22Rv1 (cell line): ENCODE data around the gene NT5C1B.

ENCODE experiments used
- H3K27ac ChIP-seq: fragments of 450-650 bp; 2 replicates; pipeline ENCODE4 v1.5.1; 2017
- ZFX ChIP-seq: fragments of 450-650 bp; IDR thresholded peaks from 2 replicates; pipeline ENCODE4 v1.6.1; 2017; ENCODE audit warnings: antibody characterized with exemption, borderline replicate concordance
- TF ChIP-seq, protein P1 (sequence below): fragments of 450-650 bp; IDR thresholded peaks from 2 replicates; pipeline ENCODE4 v1.5.1; 2017; ENCODE audit warnings: mild to moderate bottlenecking

The NT5C1B gene

DNA sequence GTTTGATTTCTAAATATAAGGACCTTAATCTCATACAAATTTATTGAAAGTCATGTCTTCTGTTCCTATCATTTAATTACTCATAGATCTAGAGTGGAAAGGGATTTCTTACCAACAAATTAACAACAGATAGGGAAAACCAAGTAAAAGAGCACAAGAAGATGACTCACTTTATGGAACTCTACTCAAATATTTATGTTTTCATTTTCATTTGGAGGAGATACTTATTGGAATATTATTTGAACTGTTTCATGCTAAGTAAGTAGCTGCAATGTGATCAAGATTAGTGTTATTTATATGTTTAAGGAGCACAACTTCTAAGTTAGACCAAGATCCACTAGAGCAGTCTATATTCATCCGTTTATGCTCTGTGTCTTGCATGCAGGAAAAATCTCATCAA lies 1.3 kb downstream of the NT5C1B start:
- no peak for TF ChIP-seq ZFX
- TF ChIP-seq, protein P1, sequence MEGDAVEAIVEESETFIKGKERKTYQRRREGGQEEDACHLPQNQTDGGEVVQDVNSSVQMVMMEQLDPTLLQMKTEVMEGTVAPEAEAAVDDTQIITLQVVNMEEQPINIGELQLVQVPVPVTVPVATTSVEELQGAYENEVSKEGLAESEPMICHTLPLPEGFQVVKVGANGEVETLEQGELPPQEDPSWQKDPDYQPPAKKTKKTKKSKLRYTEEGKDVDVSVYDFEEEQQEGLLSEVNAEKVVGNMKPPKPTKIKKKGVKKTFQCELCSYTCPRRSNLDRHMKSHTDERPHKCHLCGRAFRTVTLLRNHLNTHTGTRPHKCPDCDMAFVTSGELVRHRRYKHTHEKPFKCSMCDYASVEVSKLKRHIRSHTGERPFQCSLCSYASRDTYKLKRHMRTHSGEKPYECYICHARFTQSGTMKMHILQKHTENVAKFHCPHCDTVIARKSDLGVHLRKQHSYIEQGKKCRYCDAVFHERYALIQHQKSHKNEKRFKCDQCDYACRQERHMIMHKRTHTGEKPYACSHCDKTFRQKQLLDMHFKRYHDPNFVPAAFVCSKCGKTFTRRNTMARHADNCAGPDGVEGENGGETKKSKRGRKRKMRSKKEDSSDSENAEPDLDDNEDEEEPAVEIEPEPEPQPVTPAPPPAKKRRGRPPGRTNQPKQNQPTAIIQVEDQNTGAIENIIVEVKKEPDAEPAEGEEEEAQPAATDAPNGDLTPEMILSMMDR: no peak
- no peak overlapping the region for H3K27ac ChIP-seq

GRCh38 chr2:18585526-18585925 lies 3.8 kb downstream of the NT5C1B start:
- TF ChIP-seq ZFX: no peak
- TF ChIP-seq, protein P1: no peak
- H3K27ac ChIP-seq: no peak overlapping the region

DNA sequence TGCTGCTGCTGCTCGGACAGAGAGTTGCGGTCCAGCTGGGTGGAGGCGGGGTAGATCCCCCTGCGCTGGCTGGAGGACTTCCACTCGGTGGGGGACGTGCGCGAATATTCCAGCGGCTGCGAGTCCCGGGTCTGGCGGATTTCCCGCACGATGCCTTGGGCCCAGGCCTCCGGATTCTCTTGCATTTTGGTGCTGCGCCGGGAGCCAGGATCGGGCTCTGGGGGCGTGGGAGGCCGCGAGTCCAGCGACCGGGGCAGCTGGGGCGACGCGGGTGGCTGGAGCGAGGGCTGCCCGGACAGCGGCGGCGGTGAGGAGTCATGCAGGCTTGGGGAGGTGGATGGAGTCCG lies 4.8 kb downstream of the NT5C1B start:
- no peak overlapping the region for H3K27ac ChIP-seq
- TF ChIP-seq, protein P1: no peak
- no peak for TF ChIP-seq ZFX

DNA sequence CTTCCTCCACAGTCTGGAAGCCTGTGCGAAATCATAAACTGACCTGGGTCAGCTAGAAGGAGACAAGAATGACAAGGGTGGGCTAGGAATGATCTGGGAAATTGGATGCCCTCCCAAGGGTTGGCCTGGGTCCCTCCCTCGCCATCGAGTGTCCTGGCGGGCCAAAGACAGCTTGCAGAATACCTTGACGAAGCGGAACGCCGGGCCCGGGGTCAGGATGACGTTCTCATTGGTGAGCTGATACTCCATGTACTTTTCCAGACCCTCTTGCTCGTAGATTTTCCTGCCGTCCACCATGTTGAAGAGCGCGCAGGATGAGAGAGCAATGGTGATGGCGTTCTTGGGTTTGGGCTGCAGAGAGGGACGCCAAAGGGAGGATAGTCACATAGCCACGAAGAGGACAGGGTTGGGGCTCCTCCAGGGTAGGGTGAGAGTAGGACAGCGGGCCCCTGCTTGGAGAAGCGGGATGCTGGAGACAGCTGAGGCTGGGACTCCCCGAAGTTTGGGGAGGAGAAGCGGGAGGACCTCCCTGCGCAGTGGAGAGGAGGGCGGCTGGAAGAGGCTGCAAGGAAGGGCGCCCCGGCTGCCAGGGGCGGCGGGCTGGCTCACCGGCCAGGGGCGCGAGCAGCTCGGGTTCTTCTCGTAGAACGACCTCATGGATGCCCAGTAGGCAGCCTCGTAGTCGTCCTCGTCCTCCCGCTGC lies 5.3 kb downstream of the NT5C1B start:
- TF ChIP-seq, protein P1: no peak
- TF ChIP-seq ZFX: no peak
- H3K27ac ChIP-seq: no peak overlapping the region

GRCh38 chr2:18580606-18581005 lies 8.8 kb downstream of the NT5C1B start:
- no peak for TF ChIP-seq ZFX
- H3K27ac ChIP-seq: no peak overlapping the region

DNA sequence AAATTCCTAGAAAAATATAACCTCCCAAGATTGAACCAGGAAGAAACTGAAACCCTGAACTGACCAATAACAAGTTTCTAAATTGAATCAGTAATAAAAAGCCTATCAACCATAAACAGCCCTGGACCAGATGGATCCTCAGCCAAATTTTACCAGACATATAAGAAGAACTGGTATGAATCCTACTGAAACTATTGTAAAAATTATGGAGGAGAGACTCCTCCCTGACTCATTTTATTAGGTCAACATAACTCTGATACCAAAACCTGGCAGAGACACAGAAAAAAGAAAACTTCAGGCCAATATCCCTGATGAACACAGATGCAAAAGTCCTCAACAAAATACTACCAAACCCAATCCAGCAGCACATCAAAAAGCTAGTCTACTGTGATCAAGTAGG lies 11.3 kb downstream of the NT5C1B start:
- no peak overlapping the region for H3K27ac ChIP-seq
- TF ChIP-seq, protein P1: no peak
- no peak for TF ChIP-seq ZFX

DNA sequence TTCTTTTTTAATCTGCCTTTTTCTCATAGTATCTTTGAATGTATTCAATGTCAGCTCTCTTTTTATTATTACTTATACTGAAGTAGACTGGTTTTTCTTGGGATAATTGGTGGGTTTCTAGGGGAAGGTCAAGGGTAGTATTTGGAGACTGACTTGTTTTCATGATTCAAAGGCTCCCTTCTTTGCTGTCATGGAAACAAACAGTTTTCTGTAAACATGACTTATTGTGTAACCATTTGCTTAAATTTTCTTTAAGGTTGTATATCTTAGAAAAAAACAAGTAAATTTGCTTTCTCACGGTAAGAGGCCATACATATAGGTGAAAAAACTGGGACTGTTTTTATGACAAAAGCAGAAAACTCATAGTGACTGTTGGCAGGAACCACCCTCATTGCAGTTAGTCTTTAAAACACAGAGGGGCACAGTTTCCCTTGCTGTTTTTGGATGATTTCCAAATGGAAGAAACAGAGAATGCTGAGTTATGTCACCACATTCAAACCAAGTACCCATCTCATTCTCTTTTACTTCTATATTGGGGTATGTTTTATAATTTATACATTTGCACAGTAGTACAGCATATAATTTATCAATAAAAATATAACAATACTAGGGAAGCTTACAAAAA lies 23.1 kb downstream of the NT5C1B start:
- no peak overlapping the region for H3K27ac ChIP-seq
- no peak for TF ChIP-seq ZFX
- TF ChIP-seq, protein P1: no peak

GRCh38 chr2:18560797-18561085 lies 28.6 kb downstream of the NT5C1B start:
- H3K27ac ChIP-seq: peak overlapping the region; percentile 75
- no peak for TF ChIP-seq ZFX
- TF ChIP-seq, protein P1: no peak
